Esophagus squamous epithelium (tissue), 4 donors: ENCODE results near the gene MFN1.

ENCODE experiments used
- POLR2A ChIP-seq, 4 donors: fragments of 450-650 bp; IDR thresholded peaks; one replicate each; pipeline ENCODE4 v1.6.1; 2017; ENCODE audit warnings: antibody characterized with exemption in 4 of 4, mild to moderate bottlenecking in 4 of 4, moderate library complexity in 3 of 4
- TF ChIP-seq, protein P1 (sequence below), 6 experiments: fragments of 450-650 bp in 4 of 6; fragments of 200-600 bp in 2 of 6; sonication (generic) in 2 of 6; IDR thresholded peaks; one replicate each; pipeline ENCODE4 v1.5.1; 2016 to 2019; ENCODE audit warnings: antibody characterized with exemption in 6 of 6, mild to moderate bottlenecking in 4 of 6, moderate library complexity in 4 of 6

DNA sequence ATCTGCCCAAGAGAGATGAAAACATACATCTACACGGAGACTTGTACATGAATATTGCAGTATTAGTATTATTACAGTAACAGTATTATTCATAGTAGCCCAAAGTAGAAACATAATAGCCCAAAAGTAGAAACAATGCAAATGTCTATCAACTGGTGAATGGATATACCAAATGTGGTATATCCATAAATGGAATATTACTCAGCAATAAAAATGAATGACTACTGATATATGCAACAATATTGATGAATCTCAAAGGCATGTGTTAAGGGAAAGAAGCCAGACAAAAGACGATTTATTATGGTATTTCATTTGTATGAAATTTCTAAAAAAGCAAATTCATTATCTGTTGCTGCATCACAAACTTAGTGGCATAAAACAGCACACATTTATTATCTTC lies 48.2 kb upstream of the MFN1 start:
- TF ChIP-seq, protein P1, sequence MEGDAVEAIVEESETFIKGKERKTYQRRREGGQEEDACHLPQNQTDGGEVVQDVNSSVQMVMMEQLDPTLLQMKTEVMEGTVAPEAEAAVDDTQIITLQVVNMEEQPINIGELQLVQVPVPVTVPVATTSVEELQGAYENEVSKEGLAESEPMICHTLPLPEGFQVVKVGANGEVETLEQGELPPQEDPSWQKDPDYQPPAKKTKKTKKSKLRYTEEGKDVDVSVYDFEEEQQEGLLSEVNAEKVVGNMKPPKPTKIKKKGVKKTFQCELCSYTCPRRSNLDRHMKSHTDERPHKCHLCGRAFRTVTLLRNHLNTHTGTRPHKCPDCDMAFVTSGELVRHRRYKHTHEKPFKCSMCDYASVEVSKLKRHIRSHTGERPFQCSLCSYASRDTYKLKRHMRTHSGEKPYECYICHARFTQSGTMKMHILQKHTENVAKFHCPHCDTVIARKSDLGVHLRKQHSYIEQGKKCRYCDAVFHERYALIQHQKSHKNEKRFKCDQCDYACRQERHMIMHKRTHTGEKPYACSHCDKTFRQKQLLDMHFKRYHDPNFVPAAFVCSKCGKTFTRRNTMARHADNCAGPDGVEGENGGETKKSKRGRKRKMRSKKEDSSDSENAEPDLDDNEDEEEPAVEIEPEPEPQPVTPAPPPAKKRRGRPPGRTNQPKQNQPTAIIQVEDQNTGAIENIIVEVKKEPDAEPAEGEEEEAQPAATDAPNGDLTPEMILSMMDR (IDR thresholded peaks at IDR 0.05): no peak
- TF ChIP-seq POLR2A (IDR thresholded peaks at IDR 0.05): no peak
